ENCODE results near the gene BAIAP3.

BAIAP3 gene

DNA sequence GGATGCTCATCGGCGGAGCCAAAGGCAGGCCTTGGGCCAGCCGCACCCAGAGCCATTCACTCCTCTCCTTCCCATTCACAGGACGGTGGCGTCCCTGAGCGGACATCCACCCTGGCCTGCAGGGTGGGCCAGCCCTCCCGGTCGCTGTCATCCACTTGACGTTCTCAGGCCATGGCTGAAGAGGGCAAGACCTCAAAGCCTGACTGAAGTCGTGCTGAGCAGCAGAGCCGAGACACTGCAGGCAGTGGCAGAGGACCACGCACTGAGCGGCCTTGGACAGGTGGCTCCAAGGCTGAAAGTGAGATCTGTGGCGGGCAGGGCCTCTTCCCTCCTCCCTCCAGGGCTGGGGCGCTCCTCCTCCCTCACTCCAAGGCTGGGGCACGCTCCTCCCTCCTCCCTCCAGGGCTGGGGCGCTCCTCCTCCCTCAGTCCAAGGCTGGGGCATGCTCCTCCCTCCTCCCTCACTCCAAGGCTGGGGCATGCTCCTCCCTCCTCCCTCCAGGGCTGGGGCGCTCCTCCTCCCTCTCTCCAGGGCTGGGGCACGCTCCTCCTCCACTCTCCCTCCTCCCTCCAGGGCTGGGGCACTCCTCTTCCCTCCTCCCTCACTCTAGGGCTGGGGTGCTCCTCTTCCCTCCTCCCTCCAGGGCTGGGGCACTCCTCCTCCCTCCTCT lies 42.4 kb downstream of the BAIAP3 start:
- Histone ChIP-seq H3K4me3 (no peak overlapping the region), H3K36me3 (ENCODE audit: insufficient read depth, low read length) (no peaks in the 10 kb centered on the region), H3K27ac (no peak overlapping the region), H3K9ac (ENCODE audit: insufficient read length) (no peak overlapping the region), H3K9me3 (ENCODE audit: low read depth, low read length) (no peaks in the 10 kb centered on the region)
- no peak for DNase-seq (ENCODE audit: low read depth, low spot score)
- no peak for TF ChIP-seq EZH2 (IDR thresholded peaks at IDR 0.05)
- no peak for TF ChIP-seq FOXP2 (optimal IDR thresholded peaks at IDR 0.05; ENCODE audit: control extremely low read depth, extremely low read length, insufficient read depth)
- TF ChIP-seq POLR2AphosphoS5 (IDR thresholded peaks at IDR 0.05; ENCODE audit: borderline replicate concordance, low read depth, low read length): no peak

GRCh38 chr16:1377406-1378010 lies 44.1 kb downstream of the BAIAP3 start:
- H3K4me3 ChIP-seq: peak overlapping the region; percentile 88
- no peak overlapping the region for H3K9ac ChIP-seq (ENCODE audit: insufficient read length)
- DNase-seq (ENCODE audit: low read depth, low spot score): no peak
- no peaks in the 10 kb centered on the region for H3K9me3 ChIP-seq (ENCODE audit: low read depth, low read length)
- H3K27ac ChIP-seq: no peak overlapping the region
- TF ChIP-seq POLR2AphosphoS5 (IDR thresholded peaks at IDR 0.05; ENCODE audit: borderline replicate concordance, low read depth, low read length): no peak
- TF ChIP-seq FOXP2 (optimal IDR thresholded peaks at IDR 0.05; ENCODE audit: control extremely low read depth, extremely low read length, insufficient read depth): no peak
- no peak for TF ChIP-seq EZH2 (IDR thresholded peaks at IDR 0.05)
- no peaks in the 10 kb centered on the region for H3K36me3 ChIP-seq (ENCODE audit: insufficient read depth, low read length)

- DNase-seq (ENCODE audit: low read depth, low spot score): no peak
- peak overlapping the region; percentile 88 for H3K4me3 ChIP-seq
- H3K9me3 ChIP-seq (ENCODE audit: low read depth, low read length): no peaks in the 10 kb centered on the region
- peak overlapping the region; percentile 87; the same call in 1 of the 2 replicates for H3K27ac ChIP-seq
- TF ChIP-seq EZH2 (IDR thresholded peaks at IDR 0.05) (no peak), POLR2AphosphoS5 (IDR thresholded peaks at IDR 0.05; ENCODE audit: borderline replicate concordance, low read depth, low read length) (no peak), FOXP2 (optimal IDR thresholded peaks at IDR 0.05; ENCODE audit: control extremely low read depth, extremely low read length, insufficient read depth) (no peak)
- H3K36me3 ChIP-seq (ENCODE audit: insufficient read depth, low read length): no peaks in the 10 kb centered on the region
- H3K9ac ChIP-seq (ENCODE audit: insufficient read length): peak overlapping the region; percentile 77
Observed at GRCh38 chr16:1378087-1378803, 44.8 kb downstream of the BAIAP3 start.

GRCh38 chr16:1378804-1379303 lies 45.4 kb downstream of the BAIAP3 start:
- Histone ChIP-seq H3K4me3 (peak overlapping the region; percentile 88), H3K9ac (ENCODE audit: insufficient read length) (peak overlapping the region; percentile 77), H3K36me3 (ENCODE audit: insufficient read depth, low read length) (no peaks in the 10 kb centered on the region), H3K9me3 (ENCODE audit: low read depth, low read length) (no peaks in the 10 kb centered on the region), H3K27ac (peak overlapping the region; percentile 87)
- DNase-seq (ENCODE audit: low read depth, low spot score): no peak
- no peak for TF ChIP-seq FOXP2 (optimal IDR thresholded peaks at IDR 0.05; ENCODE audit: control extremely low read depth, extremely low read length, insufficient read depth)
- TF ChIP-seq POLR2AphosphoS5 (IDR thresholded peaks at IDR 0.05; ENCODE audit: borderline replicate concordance, low read depth, low read length): no peak
- TF ChIP-seq EZH2 (IDR thresholded peaks at IDR 0.05): no peak

- Histone ChIP-seq H3K9ac (ENCODE audit: insufficient read length) (peak overlapping the region; percentile 77), H3K4me3 (peak overlapping the region; percentile 88), H3K27ac (peak overlapping the region; percentile 87), H3K36me3 (ENCODE audit: insufficient read depth, low read length) (no peaks in the 10 kb centered on the region), H3K9me3 (ENCODE audit: low read depth, low read length) (no peaks in the 10 kb centered on the region)
- TF ChIP-seq EZH2 (IDR thresholded peaks at IDR 0.05) (no peak), POLR2AphosphoS5 (IDR thresholded peaks at IDR 0.05; ENCODE audit: borderline replicate concordance, low read depth, low read length) (peak; percentile 61; the same call in 1 of the 2 replicates), FOXP2 (optimal IDR thresholded peaks at IDR 0.05; ENCODE audit: control extremely low read depth, extremely low read length, insufficient read depth) (no peak)
- no peak for DNase-seq (ENCODE audit: low read depth, low spot score)
Observed at GRCh38 chr16:1379304-1380076, 46.0 kb downstream of the BAIAP3 start.

GRCh38 chr16:1380195-1380594 lies 46.8 kb downstream of the BAIAP3 start:
- DNase-seq (ENCODE audit: low read depth, low spot score): no peak
- Histone ChIP-seq H3K4me3 (peak overlapping the region; percentile 88), H3K36me3 (ENCODE audit: insufficient read depth, low read length) (no peaks in the 10 kb centered on the region), H3K9me3 (ENCODE audit: low read depth, low read length) (no peaks in the 10 kb centered on the region), H3K9ac (ENCODE audit: insufficient read length) (no peak overlapping the region), H3K27ac (no peak overlapping the region)
- TF ChIP-seq POLR2AphosphoS5 (IDR thresholded peaks at IDR 0.05; ENCODE audit: borderline replicate concordance, low read depth, low read length) (no peak), FOXP2 (optimal IDR thresholded peaks at IDR 0.05; ENCODE audit: control extremely low read depth, extremely low read length, insufficient read depth) (no peak), EZH2 (IDR thresholded peaks at IDR 0.05) (no peak)

GRCh38 chr16:1381612-1382406 lies 48.4 kb downstream of the BAIAP3 start:
- no peak for TF ChIP-seq EZH2 (IDR thresholded peaks at IDR 0.05)
- TF ChIP-seq FOXP2 (optimal IDR thresholded peaks at IDR 0.05; ENCODE audit: control extremely low read depth, extremely low read length, insufficient read depth): no peak
- TF ChIP-seq POLR2AphosphoS5 (IDR thresholded peaks at IDR 0.05; ENCODE audit: borderline replicate concordance, low read depth, low read length): no peak
- Histone ChIP-seq H3K4me3 (no peak overlapping the region), H3K36me3 (ENCODE audit: insufficient read depth, low read length) (no peaks in the 10 kb centered on the region), H3K9me3 (ENCODE audit: low read depth, low read length) (no peaks in the 10 kb centered on the region), H3K27ac (no peak overlapping the region), H3K9ac (ENCODE audit: insufficient read length) (no peak overlapping the region)
- no peak for DNase-seq (ENCODE audit: low read depth, low spot score)

Measured in SK-N-MC (cell line).